Mesendoderm (in vitro differentiated cells): ENCODE measurements around the gene UQCRQ.

ENCODE experiments used
- DNase-seq: peaks from one replicate; pipeline ENCODE4 v3.0.0; 2013
- H2AK5ac ChIP-seq: 2 replicates; pipeline ENCODE4 v1.6.1; 2013; ENCODE audit warnings: low read length, inconsistent platforms
- H2BK120ac ChIP-seq: 2 replicates; pipeline ENCODE4 v1.6.1; 2013; ENCODE audit warnings: low read depth, mild to moderate bottlenecking, low read length, moderate library complexity, mixed read lengths
- H2BK15ac ChIP-seq: replicated peaks from 2 replicates; pipeline ENCODE4 v1.6.1; 2013; ENCODE audit warnings: low read depth, mild to moderate bottlenecking, moderate library complexity
- H2BK5ac ChIP-seq: 2 replicates; pipeline ENCODE4 v1.6.1; 2013; ENCODE audit warnings: low read length, inconsistent platforms
- H3K18ac ChIP-seq: 2 replicates; pipeline ENCODE4 v1.6.1; 2013; ENCODE audit warnings: mild to moderate bottlenecking, low read length, mixed read lengths
- H3K23ac ChIP-seq: one replicate; pipeline ENCODE4 v1.6.1; 2013; ENCODE audit warnings: low read length
- H3K27ac ChIP-seq: 2 replicates; pipeline ENCODE4 v1.5.1; 2013; ENCODE audit warnings: low read depth, mild to moderate bottlenecking, inconsistent platforms, low read length, moderate library complexity
- H3K27me3 ChIP-seq: 2 replicates; pipeline ENCODE4 v1.6.1; 2013; ENCODE audit warnings: low read length, control low read depth, mild to moderate bottlenecking, inconsistent platforms; ENCODE audit not compliant: insufficient read depth, poor library complexity
- H3K36me3 ChIP-seq: 2 replicates; pipeline ENCODE4 v1.6.1; 2013; ENCODE audit warnings: low read length, inconsistent platforms; ENCODE audit not compliant: control insufficient read depth, insufficient read depth
- H3K4ac ChIP-seq: one replicate; pipeline ENCODE4 v1.6.1; 2013; ENCODE audit warnings: low read depth, mild to moderate bottlenecking, low read length, moderate library complexity
- H3K4me1 ChIP-seq: 2 replicates; pipeline ENCODE4 v1.6.1; 2013; ENCODE audit warnings: low read depth, low read length, inconsistent platforms; ENCODE audit not compliant: control insufficient read depth
- H3K4me2 ChIP-seq: 2 replicates; pipeline ENCODE4 v1.6.1; 2013; ENCODE audit warnings: low read length
- H3K4me3 ChIP-seq: 2 replicates; pipeline ENCODE4 v1.5.1; 2013; ENCODE audit warnings: mild to moderate bottlenecking, low read length
- H3K56ac ChIP-seq: one replicate; pipeline ENCODE4 v1.6.1; 2013; ENCODE audit warnings: low read length
- H3K79me1 ChIP-seq: 2 replicates; pipeline ENCODE4 v1.6.1; 2013; ENCODE audit warnings: low read length, inconsistent platforms
- H3K79me2 ChIP-seq: 2 replicates; pipeline ENCODE4 v1.6.1; 2013; ENCODE audit warnings: mild to moderate bottlenecking, low read length; ENCODE audit not compliant: control insufficient read depth, insufficient read depth
- H3K9ac ChIP-seq: 2 replicates; pipeline ENCODE4 v1.6.1; 2013; ENCODE audit warnings: low read length, inconsistent platforms
- H4K5ac ChIP-seq: one replicate; pipeline ENCODE4 v1.6.1; 2013; ENCODE audit warnings: low read length
- H4K8ac ChIP-seq: one replicate; pipeline ENCODE4 v1.6.1; 2013; ENCODE audit warnings: low read depth, mild to moderate bottlenecking, control low read depth, low read length, moderate library complexity
- WGBS: extraction: QIAGEN DNeasy Blood & Tissue Kit; methylation state at CpG from one replicate; pipeline ENCODE4 v1.1.7; 2013; ENCODE audit warnings: low lambda C conversion rate, missing lambda C conversion rate; ENCODE audit not compliant: insufficient coverage; ENCODE audit errors: extremely low coverage; 5-methylcytosine and 5-hydroxymethylcytosine counted together

The UQCRQ gene

GRCh38 chr5:132821791-132822190 lies 44.7 kb upstream of the UQCRQ start:
- no peak overlapping the region for H2BK5ac ChIP-seq
- H3K4ac ChIP-seq = no peak overlapping the region

GRCh38 chr5:132822650-132823480 lies 43.6 kb upstream of the UQCRQ start:
- Histone ChIP-seq H2BK120ac (no peak overlapping the region), H2BK5ac (no peak overlapping the region), H3K56ac (peak overlapping the region; percentile 88), H3K23ac (no peak overlapping the region), H3K79me1 (no peaks in the 10 kb centered on the region), H3K4me3 (no peak overlapping the region), H3K4me2 (peak overlapping the region; percentile 76), H4K5ac (no peak overlapping the region), H2BK15ac (no peak overlapping the region), H3K18ac (no peak overlapping the region), H3K79me2 (no peaks in the 10 kb centered on the region), H3K4ac (no peak overlapping the region), H3K36me3 (no peaks in the 10 kb centered on the region), H4K8ac (no peak overlapping the region), H3K27ac (no peak overlapping the region), H3K27me3 (peaks cover 5% of the 10 kb centered on the region), H3K4me1 (no peaks in the 10 kb centered on the region), H3K9ac (peak overlapping the region; percentile 62), H2AK5ac (no peak overlapping the region)
- no CpG with 5 or more reads among the region's 68 CpGs for WGBS
- DNase-seq = peak; percentile 92

More at GRCh38 chr5:132821791-132822190, 44.7 kb upstream of the UQCRQ start:
- no peaks in the 10 kb centered on the region for H3K36me3 ChIP-seq
- no peak overlapping the region for H4K5ac ChIP-seq
- H3K79me2 ChIP-seq = no peaks in the 10 kb centered on the region
- H2AK5ac ChIP-seq = no peak overlapping the region
- DNase-seq = no peak
- no peak overlapping the region for H2BK120ac ChIP-seq
- H2BK15ac ChIP-seq = no peak overlapping the region
- H3K56ac ChIP-seq = no peak overlapping the region
- no peak overlapping the region for H3K18ac ChIP-seq
- peaks cover 3% of the 10 kb centered on the region for H3K27me3 ChIP-seq
- no peaks in the 10 kb centered on the region for H3K79me1 ChIP-seq
- no peak overlapping the region for H3K4me2 ChIP-seq
- H3K23ac ChIP-seq = no peak overlapping the region
- H4K8ac ChIP-seq = no peak overlapping the region
- H3K4me1 ChIP-seq = no peaks in the 10 kb centered on the region
- no peak overlapping the region for H3K4me3 ChIP-seq
- WGBS = no CpG with 5 or more reads among the region's 1 CpG
- no peak overlapping the region for H3K9ac ChIP-seq
- no peak overlapping the region for H3K27ac ChIP-seq

DNA sequence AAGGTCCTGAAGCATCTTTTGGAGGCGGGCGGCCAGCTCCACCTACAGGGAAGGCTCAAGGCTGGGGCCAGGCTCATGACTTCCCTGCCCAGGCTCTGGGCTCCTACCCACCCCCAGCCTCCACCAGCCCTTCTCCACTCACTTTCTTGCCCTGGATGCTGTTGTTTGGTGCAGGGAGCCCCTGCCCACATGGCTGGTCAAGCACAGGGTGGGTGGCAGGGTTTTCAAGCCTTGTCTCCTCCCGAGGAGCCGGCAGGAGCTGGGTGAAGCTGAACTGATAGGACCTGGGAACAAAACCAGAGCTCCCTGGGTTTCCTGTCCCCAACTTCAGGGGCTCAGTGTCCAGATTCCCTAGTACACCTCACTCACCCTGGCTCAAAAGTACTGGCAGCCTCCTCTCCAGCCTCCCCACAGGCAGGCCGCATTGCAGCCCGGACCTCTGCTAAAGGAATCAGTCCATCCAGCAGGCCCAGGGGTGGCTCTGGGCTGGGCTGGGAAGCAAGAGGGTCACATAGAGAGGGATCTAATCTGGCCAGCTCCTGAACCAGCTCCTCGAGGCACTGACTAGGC lies 42.9 kb upstream of the UQCRQ start:
- Histone ChIP-seq H3K56ac (peak overlapping the region; percentile 88), H3K79me1 (no peaks in the 10 kb centered on the region), H3K4me2 (peak overlapping the region; percentile 76), H3K27me3 (peaks cover 10% of the 10 kb centered on the region), H2BK120ac (no peak overlapping the region), H2AK5ac (no peak overlapping the region), H2BK15ac (no peak overlapping the region), H3K4ac (no peak overlapping the region), H3K18ac (no peak overlapping the region), H3K27ac (no peak overlapping the region), H3K9ac (peak overlapping the region; percentile 62), H3K36me3 (no peaks in the 10 kb centered on the region), H4K5ac (no peak overlapping the region), H4K8ac (no peak overlapping the region), H3K23ac (no peak overlapping the region), H3K4me3 (no peak overlapping the region), H2BK5ac (no peak overlapping the region), H3K79me2 (no peaks in the 10 kb centered on the region), H3K4me1 (no peaks in the 10 kb centered on the region)
- no CpG with 5 or more reads among the region's 7 CpGs for WGBS
- DNase-seq = no peak

DNA sequence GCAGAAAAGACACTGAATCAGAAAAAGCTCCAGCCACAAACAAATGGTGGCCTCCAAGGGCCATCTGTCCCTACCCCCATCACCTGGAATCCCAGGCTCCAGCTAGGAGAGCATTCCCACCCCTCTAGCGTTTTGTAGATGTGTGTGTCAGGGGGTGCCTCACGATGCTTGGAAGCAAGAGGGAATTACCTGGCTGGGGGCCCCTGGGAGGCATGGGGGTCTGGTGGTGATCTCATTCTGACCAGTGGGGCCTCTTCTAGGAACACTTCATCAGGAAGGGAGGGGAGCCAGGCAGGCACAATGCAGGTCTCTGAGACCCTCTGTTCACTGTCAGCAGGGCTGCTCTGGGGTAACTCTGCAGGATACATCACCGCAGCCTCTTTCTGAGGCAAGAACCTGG lies 42.0 kb upstream of the UQCRQ start:
- Histone ChIP-seq H2BK120ac (no peak overlapping the region), H3K18ac (no peak overlapping the region), H2AK5ac (no peak overlapping the region), H3K9ac (no peak overlapping the region), H3K36me3 (no peaks in the 10 kb centered on the region), H2BK15ac (no peak overlapping the region), H3K79me2 (no peaks in the 10 kb centered on the region), H4K5ac (no peak overlapping the region), H3K4ac (no peak overlapping the region), H2BK5ac (no peak overlapping the region), H3K4me3 (no peak overlapping the region), H3K4me2 (no peak overlapping the region), H3K56ac (no peak overlapping the region), H3K4me1 (no peaks in the 10 kb centered on the region), H4K8ac (no peak overlapping the region), H3K27me3 (peaks cover 14% of the 10 kb centered on the region), H3K23ac (no peak overlapping the region), H3K27ac (no peak overlapping the region), H3K79me1 (no peaks in the 10 kb centered on the region)
- no CpG with 5 or more reads among the region's 3 CpGs for WGBS
- no peak for DNase-seq

DNA sequence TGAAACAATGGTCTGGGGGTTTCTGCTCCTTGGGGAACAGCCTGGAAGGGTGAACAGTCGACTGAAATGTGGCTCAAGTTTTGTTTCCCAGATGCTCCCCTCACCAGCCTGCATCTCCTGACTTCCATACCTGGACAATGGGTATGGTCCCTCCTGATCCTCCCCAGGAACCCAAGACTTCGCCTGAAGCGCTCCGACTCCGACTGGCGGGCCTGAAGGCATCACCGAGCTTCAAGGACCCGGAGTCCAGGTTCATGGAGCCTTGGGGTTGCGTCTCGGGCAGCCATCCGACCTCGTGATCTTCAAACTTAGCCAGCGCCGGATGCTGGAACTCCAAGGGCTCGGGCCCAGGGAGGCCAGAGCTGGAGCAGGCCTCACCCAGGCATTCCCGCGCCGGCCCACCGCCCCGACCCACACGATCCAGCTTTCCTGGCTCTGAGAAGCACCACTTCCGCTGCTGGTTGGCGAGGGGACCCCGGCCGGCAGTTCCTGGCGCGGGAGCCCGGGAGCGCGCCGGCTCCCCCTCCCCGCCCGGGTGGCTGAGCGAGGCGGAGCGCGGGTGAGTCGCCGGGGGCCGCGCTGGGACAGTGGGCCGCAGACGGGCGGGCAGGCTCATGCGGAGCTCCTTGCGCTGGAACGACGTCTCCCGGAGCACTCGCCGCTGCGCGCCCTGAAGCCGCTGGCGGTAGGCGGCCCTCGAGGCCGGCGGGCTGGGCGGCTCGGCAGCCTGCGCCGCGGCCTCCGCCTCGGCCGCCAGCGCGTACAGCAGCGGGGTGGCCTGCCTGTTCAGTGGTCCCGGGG lies 41.2 kb upstream of the UQCRQ start:
- H3K4me2 ChIP-seq = peak overlapping the region; percentile 71
- H3K27ac ChIP-seq = no peak overlapping the region
- H3K4me1 ChIP-seq = peaks cover 1% of the 10 kb centered on the region
- no peaks in the 10 kb centered on the region for H3K79me2 ChIP-seq
- H3K36me3 ChIP-seq = no peaks in the 10 kb centered on the region
- peak; percentile 72 for DNase-seq
- WGBS = no CpG with 5 or more reads among the region's 71 CpGs
- no peak overlapping the region for H4K5ac ChIP-seq
- H2AK5ac ChIP-seq = no peak overlapping the region
- no peak overlapping the region for H4K8ac ChIP-seq
- no peak overlapping the region for H2BK5ac ChIP-seq
- peak overlapping the region; percentile 3 for H3K18ac ChIP-seq
- H3K4me3 ChIP-seq = peak overlapping the region; percentile 22
- no peaks in the 10 kb centered on the region for H3K79me1 ChIP-seq
- peak overlapping the region; percentile 89 for H3K56ac ChIP-seq
- H2BK15ac ChIP-seq = no peak overlapping the region
- H3K27me3 ChIP-seq = peaks cover 17% of the 10 kb centered on the region
- peak overlapping the region; percentile 69 for H3K9ac ChIP-seq
- H3K23ac ChIP-seq = no peak overlapping the region
- peak overlapping the region; percentile 5 for H3K4ac ChIP-seq
- no peak overlapping the region for H2BK120ac ChIP-seq
